ENCODE results near the gene SYNM.
"Not testable (repeated sequence)": the region's sequence is repeated elsewhere in the genome, so short reads cannot be mapped to it uniquely, and the experiment has no call there.

Gene SYNM

DNA sequence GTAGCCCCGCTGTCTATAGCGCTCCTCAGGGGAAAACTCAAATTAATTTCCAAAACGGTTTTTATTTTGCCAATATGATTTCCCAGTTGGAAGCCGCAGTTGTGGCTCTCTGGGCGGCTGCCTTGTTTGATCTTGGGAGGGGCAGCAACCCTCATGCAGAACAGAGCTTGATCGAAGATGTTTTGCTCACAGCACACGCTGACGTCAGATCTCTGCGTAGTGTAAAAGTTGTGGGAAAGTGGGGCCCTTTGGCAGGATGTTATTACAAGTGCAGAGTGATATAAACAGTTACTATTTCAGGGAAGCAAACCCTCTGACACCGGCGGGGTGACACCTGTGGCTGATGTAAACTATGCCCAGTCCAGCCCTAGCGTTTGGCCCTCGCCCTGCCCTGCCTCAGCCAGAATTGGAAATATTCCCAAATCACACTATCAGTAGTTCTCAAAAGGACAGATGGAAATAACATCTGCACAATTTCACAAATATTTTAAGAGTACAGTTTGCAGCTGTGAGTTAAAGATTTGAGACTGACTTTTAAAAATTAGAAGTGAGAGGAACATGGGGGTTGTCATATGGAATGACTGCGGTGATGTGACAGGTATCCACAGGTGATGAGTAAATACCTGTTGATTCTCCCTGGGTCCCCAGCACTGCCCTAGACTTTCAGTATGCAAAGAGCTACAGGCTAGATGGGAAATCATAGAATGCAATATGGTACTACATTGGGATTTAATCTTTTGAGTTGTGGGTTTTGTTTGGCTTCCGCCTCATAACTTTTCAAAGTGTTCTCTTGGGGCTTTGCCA is 1.7 kb downstream of the SYNM start:
- DNase-seq, result no peak

DNA sequence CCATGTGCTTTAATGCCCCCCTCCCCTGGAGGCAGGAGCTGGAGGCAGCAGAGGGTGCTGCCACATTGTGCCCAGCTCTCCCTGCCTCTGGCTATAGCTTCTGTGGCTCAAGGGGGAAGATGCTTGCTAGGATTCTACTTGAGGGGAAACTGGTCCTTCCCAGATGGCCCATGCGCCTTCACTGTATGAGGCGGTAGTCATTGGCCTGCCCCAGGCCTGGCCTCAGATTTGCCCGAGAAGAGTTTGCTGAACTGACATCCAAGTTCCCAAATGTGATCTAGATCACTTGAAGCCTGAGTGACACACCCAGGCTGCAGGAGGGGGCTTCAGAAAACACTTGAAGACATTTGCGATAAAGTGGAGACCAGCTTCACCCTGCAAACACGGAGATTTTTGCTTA is 4.1 kb downstream of the SYNM start:
- no peak for DNase-seq

DNA sequence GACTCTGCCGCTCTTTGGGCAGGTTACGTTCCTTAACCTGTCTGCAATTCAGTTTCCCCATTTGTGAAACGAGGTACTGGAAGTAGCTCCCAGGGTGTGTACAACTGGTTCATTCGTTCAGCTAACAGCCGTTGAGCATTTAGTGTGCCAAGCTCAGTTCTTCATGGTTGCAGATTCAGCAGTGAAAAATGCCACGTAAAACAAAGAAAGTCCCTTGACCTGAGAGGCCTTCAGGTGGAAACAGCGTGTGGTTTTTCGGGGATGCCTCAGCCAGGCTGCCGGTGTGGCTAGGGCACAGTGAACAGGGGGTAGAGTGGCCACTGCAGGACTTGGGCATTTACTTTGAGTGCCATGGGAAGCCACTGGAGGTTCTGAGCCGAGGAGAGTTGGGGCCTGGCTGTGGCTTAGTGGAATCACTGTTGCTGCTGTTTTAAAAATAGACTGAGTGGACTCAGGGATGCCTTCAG is 4.7 kb downstream of the SYNM start:
- no peak for DNase-seq

DNA sequence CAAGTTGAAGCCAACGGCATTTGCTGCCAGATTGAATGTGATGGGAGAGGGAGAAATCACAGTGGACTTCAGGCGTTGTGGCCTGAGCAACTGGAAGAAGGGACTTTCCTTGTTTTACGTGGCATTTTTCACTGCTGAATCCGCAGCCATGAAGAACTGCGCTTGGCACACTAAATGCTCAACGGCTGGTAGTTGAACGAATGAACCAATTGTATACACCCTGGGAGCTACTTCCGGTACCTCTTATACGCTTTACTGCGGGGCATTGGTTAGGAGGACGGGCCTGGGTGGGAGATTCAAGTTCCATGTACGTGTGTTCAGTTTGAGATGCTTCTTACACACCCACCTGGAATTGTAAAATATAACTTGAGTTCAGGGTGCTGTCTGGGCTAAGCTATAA is 5.2 kb downstream of the SYNM start:
- no peak for DNase-seq

DNA sequence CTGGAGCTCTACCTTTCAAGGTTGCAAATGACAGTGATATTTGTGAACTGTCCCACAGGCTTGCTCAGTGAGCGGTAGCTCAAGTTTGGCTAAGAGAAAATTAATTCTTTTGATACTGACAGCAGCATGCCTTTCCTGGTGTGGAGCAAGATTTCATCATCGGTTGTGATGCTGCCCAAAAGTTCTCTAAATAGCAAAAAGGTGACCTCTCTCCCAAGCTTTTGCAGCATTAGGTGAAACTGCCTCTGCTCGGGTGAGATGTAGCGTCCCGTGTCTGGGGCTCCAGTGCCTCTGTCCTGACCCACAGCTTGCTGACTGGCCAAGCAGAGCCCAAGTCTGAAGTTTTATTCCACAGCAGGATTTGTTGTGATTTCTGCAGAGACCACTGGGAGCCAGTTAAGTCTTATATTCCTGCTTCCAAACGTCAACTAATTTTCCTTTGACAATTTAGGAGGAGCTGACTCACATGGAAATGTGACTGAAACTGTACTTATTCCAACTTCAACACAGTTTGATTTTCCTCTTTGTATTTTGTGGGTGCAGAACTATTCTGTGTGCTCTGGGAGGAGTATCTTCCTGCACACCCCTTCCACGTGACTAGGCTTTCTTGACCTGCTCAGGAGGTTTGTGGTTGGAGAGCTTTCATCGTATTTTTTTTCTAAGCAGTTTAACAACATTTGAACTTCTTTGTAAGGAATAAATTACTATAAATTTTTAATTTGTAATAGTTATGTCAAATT is 5.9 kb downstream of the SYNM start:
- DNase-seq, result no peak

DNA sequence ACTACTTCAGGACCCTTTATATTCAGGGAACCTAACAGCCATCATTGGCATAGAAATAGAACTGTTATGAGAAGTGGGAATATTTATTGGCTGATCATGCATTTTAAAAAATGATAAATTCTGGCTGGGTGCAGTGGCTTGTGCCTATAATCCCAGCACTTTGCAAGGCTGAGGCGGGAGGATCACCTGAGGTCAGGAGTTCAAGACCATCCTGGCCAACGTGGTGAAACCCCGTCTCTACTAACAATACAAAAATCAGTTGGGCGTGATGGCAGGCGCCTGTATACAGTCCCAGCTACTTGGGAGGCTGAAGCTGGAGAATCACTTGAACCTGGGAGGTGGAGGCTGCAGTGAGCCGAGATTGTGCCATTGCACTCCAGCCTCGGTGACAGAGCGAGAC is 6.8 kb downstream of the SYNM start:
- DNase-seq, result not testable (repeated sequence)

DNA sequence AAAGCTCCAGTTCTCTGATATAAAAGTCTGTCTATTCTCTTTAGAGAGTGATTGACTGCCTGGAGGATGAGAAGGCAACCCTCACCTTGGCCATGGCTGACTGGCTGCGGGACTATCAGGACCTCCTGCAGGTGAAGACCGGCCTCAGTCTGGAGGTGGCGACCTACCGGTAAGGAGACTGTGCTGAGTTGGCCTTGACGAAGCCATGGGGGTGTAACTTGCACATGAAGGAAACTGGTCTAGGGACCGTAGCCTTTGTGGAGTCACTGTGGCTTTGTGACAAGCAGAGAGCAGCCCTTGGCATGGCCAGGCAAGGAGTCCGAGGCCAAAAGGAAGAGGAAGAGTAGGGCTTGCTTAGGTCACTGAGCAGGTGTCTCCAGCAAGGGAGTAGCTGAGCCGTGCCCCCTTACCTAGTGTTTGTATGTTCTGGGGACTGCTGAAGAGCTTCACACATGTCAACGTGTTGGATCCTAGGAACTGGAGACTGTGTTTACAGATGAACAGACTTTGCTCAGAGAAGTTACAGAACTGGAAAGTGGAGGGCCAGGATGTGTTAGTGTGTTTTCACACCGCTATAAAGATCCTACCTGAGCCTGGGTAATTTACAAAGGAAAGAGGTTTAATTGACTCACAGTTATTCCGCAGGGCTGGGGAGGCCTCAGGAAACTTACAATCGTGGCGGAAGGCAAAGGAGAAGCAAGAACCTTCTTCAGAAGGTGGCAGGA is 8.8 kb downstream of the SYNM start:
- DNase-seq, result no peak

DNA sequence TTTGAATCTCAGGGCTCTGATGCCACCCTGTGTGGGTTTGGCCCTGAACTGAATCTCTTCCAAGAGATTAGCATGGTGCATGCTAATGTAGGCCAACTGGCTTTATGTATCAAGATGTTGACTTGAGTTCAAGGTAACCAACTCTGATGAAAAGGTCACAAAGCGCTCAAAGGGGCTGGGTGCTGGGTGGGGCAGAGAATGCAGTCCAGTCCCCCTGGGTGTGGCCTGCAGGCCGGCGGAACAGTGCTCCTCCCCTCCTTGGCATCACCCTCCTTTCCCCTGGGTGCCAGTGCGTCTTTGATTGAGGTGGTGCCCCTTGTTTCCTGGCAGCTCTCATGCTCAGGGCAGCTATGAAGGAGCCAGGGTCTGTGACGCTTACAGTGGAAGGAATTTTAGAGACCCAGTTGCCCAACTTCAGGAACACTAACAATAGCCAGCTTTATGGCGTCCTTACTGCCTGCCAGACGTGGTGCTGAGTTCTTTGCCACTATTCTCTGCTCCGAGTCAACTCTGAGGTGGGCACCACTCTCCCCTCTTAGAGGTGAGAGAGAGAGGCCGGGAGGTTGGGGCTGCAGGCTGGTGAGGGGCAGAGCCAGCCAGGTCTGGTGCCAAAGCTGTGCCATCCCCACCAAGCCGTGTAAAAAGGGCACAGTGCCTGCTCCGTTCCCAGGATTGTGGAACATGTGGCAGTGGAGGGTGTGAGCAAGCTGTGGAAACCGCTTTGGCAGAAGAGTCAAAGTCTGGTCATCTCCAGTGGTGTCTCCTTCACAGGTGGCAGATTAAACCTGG is 9.8 kb downstream of the SYNM start:
- DNase-seq, result no peak

DNA sequence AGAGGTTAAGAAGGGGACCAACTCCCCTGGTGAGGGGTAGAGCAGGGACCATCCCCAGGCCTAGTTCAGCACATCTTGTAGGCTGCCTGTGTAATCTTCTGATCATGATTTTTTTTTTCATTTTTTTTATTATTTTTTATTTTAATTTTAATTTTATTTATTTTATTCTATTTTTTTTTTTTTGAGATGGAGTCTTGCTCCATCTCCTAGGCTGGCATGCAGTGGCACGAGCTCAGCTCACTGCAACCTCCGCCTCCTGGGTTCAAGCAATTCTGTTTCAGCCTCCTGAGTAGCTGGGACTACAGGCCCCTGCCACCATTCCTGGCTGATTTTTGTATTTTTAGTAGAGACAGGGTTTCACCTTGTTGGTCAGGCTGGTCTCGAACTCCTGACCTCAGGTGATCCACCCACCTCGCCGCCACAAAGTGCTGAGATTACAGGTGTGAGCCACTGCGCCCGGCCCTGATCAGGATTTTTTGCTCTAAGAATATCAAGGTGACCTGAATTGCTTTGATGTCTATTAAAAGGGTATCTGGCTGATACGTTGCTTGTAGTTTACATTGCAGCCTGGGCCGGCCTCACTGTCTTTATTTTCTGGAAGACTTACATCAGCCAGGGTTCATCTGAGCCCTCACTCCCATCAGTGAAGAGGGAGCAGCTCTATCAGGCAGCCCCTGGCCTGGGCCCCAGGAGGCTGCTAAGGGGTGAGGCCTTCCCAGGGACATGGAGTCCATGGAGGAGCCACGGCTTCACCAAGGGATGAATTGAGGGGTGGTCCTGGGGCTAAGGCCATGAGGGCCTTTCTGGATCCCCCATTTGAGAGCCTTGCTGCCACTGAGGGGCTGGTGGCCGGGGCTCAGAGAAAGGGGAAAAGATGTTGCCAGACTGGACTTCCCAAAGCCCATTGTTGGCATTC is 10.7 kb downstream of the SYNM start:
- no peak for DNase-seq

DNA sequence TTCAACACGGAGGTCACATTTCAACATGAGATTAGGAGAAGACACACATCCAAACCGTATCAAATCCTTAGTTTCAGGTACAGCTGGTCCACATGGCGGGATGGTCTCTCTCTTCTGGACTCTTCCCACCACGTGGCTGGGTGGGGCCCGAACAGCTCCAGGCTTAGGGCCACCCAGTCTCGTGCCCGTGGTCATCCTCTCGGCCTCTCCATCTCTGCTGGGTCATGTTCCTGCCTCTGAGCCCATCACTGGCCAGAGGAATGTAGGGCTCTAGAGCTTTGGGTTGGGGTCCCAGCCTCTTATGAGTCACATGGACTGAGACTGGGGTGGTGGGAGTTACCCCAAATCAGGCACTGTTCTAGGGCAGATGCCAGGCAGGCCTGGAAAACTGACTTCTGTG is 12.2 kb downstream of the SYNM start:
- DNase-seq, result no peak

DNA sequence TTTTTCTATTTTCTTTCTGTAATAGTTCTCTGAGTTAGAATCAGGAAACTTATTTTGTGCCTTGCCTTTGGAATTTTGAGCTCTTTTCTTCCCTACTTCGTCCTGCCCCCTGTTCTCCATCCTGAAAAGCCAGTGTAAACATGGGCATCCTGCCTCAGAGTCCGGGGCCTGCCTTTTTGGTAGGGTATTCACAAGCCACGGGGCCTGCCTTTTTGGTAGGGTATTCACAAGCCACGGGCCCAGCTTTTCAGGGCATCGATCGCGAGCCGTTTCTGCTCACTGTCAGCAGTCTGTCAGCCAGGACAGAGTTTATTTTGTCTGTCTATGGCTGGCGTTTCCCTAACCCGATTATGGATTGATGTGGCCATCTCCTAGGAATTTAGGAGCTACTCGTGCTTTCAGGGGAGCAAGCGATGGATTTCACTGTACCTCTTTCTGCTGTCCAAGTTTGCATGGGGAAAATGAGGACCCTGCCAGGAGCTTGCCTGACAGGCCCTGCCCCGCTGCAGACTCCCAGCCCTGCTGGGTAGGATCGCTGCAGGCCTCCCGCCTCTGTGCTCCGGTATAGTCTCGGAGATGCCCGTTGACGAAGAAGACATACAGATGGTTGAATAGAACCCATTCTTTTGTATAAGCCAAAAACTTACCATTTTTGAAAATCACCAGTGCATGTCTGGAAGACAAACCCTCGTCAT is 12.8 kb downstream of the SYNM start:
- no peak for DNase-seq

DNA sequence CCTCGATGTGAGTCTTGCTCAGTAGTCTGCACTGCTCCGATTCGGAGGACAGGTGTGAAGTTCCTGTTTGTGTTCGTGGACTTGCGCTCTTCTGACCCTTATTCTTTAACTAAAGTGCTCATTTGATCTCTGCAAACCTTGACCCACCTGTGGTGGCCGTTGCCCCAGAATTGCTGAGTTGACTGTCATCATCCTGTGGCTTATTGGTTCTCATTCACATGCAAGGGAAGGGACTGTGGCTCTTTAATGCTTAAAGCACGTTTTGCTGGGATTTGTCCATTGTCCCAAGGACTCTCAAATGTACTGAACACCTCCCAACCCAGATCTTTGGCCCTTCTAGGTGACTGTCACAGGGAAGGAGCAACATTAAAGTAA is 13.4 kb downstream of the SYNM start:
- DNase-seq, result no peak

DNA sequence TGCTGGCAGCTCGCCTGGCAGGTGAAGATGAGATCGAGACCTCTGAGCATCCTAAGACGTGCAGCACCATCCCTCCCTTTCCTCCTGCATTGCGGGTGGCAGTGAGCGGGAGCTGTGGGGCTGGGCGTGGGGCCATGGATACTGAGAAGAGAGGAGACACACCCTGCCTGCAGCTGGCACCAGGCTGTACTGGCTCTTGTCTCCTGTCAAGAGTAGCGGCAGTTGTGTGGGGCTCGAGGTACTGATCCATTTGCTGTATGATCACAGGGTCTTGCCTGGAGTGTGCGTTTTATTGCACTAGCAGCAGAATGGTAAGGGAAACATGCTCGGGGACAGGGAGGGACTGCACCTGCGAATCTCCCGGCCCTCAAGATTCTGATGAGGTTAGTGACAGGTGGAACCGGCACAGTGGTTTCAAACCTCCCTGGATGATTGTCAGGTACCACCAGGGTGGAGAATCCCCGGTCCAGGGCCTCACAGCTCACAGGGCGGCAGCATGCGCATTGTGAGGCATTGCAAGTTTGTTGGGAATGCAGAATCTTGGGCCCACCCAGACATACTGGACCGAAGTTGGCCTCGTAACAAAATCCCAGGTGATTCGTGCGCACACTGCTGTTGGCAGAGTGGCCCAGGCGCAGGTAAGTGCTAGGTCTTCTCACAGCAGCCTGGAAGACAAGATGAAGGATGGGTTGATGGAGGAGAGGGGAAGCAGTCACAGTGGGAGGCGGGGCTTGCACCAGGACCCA is 14.1 kb downstream of the SYNM start:
- no peak for DNase-seq

DNA sequence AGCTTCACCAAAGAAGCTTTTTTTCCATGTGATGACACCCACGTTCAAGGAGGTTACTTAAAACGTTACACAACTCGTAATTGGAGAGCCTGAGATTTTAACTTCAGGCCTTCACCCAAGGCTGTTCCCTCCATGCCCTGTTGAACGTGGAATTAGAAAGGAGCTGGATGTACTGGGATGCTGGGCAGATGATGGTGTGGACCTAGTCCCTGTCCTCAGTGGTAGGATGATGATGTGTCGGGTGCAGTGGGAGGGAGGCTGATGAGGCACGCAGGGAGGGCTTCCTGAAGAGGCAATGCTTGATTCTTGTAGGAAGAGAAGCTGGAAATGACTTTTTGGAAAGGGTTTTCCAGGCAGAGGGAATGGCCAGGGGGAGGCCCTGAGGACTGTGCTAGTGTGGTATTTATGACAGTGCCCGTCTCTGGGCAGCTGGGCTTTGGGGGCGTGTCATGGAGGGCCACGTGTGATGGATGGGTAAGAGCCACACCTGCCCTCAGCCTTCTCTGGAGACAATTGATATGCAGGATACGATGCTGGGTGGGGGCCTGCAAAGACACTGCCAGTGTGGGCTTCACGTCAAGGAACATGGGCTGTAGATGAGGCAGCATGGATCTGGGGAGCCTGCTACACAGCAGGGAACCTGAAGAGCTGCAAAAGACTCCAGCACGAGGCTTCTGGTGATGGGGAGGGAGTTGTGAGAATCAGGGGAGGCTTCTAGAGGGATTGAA is 15.3 kb downstream of the SYNM start:
- DNase-seq, result no peak

DNA sequence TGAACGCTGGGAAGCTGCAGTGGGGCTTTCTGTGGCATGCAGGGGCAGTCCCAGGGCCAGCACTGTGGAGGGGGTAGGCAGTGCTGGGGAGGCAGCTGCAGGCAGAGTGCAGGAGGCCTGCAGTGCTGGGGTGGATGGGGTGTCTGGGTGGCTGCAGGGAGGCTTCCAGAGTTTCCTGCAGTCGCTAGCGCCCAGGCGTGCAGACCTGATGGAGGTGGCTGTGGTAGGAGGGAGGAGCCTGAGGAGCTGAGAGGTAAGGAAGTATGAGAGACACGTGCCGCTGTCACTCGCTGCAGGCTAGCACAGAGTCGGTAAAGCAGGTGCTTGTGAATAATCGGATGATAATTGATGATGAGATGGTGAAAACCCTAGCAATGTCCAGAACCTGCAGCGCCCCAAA is 16.3 kb downstream of the SYNM start:
- no peak for DNase-seq

DNA sequence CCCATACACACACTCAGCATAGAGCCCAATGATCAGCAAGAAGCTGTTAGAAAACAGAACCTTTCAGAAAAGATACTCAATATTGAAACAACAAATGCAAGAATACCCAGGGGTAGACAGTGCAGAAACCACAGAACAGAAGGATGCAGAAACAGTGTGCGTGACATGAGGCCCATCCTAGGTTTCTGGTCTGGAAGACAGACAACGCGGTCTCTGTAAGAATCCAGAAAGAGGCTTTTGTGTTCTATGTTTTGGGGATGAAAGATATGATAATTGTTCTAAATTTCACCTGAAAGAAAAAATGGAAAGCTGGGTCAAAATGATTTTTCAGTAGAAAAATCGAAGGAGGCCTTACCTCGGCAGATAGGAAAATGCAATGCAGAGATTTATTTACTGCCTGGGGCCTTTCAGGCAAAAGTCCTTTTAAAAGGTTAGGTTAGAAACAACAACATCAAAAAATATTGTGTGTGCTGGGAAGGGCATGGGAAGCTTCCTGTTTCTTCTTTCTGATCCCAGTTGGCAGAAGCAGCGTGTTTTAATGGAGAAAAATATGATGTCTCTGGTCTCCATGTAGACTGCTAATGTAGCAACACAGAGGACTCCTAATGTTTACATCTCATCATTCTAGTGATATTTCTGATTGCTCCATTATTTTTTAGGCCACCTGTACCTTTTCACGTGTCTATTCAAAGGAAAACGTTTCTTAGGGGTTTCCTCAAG is 17.0 kb downstream of the SYNM start:
- DNase-seq, result no peak

DNA sequence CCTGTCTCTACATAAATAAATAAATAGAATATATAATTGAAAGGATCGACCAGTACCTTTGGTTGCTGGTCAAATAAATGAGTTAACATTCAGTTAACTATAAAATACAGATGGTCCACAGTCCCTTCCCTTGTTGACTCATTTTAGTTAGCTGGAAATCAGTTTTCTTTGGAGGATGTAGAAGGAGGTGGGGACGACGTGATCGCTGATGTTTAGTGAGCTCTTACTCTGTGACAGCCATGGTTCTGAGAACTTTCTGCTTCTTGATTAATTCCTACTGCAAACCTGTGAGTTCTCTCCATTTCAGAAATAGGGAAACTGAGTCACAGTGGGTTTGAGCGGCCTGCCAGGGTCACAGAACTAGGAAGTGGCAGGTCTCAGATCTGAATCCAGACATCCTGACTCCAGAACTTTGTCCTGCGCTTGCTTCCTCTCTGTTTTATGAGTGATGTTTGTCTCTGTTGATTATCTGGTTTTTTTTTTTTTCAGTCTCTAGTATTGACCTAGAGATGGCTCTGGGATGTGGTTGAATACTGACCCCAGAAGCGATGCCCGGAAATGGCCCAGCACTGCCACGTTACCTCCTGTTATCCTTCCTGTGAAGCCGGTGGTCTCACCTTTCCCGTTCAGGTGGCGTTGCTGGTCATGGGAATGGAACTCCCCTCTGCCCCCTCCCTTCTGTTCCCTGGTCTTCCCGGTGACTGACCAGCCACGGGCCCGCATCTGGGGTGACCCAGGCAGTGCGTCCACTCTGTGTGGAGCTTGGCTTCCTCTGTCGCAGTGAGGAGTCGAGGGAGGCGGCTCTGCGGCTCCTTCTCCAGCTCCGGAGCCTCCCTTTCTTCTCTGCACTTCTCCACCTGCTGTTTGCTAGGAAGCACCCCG is 18.2 kb downstream of the SYNM start:
- no peak for DNase-seq
